ENCODE data around the gene YY1.
A peak's percentile ranks its signal among the peaks of the same experiment; 100 is the strongest.
"Not testable (repeated sequence)": the region's sequence is repeated elsewhere in the genome, so short reads cannot be mapped to it uniquely, and the experiment has no call there.

YY1 gene

DNA sequence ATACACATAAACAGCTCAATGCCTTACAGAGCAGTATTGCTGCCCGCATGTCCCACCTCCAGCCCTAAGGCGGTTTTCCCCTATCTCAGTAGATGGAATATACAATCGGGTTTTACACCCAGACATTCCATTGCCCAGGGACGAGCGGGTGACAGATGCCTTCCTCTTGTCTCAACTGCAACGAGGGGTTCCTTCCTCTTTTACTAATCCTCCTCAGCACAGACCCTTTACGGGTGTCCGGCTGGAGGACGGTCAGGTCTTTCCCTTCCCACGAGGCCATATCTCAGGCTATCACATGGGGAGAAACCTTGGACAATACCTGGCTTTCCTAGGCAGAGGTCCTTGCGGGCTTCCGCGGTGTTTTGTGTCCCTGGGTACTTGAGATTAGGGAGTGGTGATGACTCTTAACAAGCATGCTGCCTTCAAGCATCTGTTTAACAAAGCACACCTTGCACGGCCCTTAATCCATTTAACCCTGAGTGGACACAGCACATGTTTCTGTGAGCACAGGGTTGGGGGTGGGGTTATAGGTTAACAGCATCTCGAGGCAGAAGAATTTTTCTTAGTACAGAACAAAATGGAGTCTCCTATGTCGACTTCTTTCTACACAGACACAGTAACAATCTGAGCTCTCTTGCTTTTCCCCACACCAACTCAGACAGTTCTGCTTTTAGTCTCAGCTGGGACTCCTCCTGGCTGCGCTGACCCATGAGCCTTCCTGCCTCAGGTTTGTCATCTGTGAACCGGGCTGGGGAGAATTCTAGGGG lies 73.3 kb downstream of the YY1 start:
- DNase-seq: not testable (repeated sequence)

DNA sequence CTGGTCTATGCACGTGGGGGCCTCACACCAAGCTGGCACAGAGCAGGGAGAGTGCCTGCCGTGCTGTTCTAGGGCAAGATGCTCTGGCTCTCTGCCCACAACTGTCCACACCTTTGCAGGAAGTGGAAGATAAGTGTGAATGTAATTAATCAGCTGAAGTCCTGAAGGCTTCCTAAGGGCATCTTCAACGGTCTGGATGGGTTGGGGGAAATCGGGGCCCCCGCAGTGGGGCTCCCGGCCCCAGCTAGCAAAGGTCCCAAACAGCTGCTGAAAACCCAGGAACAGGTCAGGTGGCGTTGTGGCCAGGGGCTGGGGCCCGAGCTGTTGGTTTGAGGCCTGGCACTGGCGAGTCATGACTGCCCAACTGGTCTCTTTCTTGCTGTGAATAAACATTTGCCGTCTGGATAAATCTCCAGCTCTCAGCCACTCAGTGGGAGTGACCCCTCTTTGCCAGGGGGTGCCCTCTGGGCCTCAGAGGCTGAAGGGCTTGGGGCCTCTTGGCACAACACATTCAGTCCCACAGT lies 74.0 kb downstream of the YY1 start:
- no peak for DNase-seq

DNA sequence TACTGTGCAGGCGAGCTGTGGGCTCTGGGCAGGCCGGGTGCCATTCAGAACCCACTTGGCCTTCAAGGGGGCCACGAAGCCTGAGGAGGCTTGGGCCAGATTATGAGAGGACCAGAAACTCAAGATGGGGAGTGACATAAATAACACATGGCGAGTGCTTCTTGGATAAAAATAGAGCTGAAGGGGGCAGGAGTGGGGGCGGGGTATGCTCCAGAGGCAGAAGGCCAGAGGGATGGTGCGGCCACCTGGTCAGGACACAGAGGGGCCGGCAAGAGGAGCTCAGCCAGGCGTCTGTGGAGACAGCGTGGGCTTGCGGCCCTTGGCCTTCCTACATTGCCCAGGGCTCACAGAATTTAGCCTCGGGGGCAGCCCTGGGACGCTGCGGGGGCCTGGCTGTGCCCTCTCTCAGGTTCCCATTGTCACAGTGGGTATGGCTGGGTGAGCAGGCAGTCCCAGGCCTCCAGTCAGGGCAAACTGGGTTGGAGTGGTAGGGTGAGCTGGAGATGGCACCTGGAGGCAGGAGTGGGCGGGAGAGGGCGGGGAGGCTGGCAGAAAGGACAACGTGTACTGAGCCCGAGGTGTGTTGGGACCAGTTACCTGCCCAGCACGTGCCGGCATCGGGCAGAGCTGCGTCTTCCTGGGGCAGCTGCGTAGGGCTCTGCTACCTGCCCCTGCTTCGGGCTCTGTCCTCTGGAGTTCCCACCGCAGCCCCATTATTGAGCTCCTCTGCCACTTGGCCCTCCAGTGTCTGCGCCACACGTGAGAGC lies 74.7 kb downstream of the YY1 start:
- DNase-seq: no peak

DNA sequence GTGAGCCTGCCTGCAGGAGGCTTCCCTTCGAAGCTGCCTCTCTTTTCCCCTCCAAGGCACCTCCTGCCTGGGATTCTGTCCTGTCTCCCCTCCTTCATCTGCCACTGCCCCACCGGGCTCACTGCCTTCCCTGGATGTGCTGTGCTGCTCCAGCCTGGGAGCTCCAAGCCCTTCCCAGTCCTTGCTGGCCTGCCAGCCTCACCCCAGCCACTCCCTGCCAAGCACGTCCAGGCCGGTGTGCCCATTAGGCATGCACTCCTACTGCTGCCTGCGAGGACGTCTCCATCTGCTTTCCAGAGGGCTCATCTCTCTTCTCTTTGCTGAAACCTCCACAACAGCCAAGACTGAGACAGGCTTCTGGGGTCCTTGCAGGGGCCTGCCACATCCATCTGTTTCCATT lies 75.8 kb downstream of the YY1 start:
- DNase-seq: no peak

DNA sequence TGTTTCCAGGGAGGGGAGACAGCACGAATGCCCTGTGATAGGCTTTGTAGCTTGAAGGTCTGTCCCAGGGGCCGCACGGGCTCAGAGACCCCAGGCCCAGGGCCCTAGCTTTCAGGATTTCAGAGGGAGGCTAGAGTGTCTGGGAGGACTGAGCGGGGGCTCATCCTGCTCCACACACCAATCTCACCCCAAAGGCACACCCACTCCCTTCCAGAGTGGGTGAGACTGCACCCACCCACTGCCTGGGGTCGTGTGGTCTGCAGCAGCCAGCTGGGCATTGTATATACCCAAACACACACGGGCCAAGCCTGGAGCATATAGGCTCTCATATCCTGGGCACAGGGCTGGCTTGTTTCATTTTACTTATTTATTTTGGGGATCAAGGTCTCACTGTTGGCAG lies 78.4 kb downstream of the YY1 start:
- DNase-seq: no peak

DNA sequence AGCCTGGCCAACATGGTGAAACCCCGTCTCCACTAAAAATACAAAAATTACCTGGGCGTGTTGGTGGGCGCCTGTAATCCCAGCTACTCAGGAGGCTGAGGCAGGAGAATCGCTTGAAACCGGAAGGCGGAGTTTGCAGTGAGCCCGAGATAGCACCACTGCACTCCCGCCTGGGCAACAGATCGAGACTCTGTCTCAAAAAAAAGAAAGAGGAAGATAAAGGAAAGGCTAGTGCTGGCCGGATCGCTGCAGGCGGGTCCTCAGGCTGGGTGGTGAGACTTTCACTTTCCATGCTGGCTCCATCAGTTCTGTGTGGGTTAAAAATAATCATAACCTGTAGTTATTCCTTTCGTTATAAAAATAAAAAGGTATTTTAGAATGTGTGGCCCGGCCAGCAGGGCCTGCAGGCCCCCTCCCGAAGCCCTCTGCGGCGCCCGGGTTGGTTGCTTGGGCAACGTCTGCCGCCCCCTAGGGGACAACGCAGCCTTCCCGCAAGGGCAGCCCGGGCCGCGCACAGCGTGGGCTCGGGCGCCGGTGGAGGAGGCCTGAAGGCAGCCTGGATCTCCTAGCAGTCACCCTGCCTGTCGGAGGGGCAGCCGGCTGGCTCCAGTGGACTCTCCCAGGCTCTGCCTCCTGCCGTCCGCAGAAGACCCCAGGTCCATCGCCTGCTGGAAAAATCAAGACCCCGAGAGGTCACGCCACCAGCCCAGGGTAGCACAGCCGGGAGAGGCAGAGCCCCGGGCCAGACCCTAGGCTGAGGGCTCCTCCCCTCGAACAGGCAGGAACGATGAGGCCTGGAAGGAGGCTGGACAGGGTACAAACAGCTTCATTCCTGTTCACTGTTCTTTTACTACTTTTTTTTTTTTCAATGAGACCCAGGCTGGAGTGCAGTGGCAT lies 79.2 kb downstream of the YY1 start:
- DNase-seq: peak in 29 of 51 donors; percentile 8 to 70 (median 38)

DNA sequence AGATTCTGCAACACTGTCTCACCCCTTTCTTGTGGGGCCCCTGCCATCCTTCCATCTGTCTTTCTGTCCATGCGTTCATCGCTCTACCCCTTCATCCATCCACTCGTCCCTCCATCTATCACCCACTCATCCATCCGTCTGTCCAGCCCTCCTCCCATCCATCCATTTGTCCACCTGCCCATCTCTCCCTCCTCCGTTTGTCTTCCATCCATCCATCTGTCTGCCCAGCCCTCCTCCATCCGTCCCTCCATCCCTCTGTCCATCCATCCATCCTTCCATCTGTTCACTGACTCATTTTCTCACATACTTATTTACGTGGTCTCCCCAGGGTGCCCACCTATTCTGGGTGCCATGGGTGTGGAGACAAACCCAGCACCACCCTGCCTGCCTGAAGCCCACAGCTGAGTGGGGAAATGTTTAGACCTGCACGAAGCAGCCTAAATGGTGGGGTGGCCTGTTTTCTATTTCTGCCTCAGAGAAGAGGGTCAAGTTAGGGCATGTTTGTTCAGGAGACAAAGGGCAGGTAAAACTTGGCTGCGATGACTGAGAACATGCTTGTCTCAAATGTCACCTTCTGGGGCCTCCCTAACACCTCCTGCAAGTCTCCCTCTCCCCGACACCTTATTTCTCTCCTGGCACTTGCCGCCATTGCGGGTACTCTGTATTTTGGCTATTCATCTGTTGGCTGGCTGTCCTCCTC lies 81.4 kb downstream of the YY1 start:
- DNase-seq: no peak

DNA sequence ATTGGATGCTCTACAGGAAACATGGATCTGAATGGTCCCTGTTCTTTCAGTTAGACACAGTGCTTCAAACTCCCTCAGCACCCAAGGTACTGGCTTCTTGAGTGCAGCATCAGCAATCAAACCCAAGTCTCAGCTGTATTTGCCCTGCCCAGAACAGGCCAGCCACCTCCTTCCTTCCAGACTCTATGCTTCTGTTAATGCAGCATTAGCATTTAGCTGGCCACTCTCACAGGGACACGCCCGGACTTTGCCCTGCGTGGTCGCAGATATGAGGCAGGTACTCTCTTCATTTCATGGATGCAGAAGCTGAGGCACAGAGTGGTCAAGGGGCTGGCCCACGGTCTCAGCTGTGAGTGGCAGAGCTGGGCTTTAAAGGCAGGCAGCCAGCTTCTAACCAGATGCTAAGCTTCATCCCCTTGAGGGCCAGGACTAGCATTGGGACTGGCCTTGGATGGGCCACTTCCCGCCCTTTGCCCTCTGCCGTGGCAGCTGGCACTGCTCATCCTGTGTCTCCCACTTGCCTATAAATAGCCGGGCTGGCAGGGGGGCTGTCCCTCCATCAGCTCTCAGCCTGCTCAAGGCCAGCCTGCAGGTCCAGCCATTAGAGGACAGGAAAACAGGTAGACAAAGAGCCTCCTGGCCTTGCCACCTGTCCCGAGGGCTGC lies 82.7 kb downstream of the YY1 start:
- DNase-seq: no peak

DNA sequence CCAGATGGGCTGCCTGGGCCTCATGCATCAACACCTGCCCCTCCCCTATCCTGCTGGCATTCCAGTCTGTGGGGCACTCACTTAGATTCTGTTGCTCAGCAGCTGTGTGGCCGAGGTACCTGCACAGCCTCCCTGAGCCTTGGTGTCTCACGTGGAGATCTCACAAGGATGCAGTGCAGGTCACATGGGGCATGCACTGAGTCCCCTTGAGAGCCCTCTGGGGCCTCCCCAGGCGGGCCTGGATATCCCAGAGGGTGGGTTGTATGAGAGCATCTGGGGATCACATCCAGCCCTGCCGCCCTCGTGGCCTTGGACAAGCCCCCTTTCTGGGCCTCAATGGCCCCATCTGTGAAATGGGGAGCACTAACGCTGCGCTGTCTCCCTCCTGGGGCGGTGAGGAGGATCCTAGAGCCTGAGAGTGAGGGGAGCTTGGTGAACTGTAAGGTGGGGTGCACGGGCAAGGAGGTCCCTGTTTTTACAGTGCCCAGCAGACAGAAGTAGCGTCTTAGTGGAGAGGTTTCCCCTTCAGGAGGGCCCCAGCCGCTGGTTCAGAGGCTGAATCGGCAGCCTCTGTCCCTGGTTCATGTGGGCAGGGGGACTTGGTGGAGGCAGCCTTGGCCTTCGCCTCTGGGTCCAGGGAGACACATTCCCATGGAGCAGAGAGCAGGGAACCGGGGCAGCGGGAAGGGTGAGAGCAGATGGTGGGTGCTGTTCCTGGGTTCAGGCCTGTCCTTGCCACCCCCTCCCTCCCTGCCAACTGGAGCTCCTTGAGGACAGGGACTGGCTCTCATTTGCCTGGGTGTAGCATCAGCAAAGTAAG lies 83.4 kb downstream of the YY1 start:
- DNase-seq: no peak

DNA sequence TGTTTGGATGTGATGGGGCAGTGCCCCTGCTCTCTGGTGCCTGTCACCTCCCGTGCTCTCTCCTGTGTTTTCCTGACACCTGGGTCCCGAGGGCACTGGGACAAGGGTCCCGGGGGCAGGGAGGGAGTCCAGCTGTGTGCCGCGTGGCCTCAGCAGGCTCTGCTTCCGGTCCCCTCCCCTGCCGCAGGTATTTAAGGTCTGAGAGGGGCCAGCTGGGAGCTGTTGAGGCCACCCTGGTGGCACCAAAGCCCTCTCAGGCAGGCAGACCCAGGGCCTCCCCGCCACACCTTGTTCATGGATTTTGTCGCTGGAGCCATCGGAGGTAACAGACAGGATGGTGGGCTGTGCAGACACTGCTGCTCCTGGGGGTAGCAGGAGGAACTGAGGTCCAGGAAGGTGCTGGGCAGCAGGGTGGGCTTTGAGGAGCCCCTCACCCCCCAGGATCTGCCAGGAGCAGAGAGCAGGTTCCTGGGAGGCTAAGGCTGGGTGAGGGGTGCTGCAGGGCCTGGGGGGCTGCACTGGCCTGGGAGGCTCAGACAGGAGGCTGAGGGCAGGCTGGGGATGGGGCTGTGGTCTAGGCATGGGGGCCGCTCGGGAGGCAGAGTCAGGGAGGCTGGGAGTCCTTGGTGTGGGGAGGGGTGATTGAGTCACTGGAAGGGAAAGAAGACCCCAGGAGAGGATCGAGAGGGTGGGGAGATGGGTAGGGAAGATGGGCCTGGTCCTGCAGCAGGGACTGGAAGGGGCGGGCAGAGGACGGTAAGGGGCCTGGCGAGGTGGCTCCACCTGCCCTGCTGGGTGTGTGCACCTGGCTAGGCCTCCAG lies 84.4 kb downstream of the YY1 start, which contains the start of gene SLC25A47:
Gene SLC25A47, plus strand, starts transcription at position 219 of the 821 bp plus-strand sequence. Its CDS starts 76 bp downstream, at position 295.
- DNase-seq: no peak

DNA sequence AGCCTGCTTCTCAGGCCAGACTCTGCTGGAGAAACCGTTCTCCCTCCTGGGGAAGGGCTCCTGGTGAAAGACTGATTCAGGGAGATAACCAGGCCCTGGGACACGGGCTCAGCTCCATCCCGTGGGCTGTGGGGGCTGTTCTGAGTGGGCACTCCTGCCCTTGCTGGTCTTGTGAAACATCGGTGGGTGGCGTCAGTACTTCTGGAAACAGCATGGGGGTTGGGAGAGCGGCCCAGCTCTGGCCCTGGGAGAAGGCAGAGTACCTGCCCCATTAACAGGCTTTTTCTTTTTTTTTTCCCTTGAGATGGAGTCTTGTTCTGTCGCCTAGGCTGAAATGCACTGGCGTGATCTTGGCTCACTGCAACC lies 85.0 kb downstream of the YY1 start:
- no peak for DNase-seq

DNA sequence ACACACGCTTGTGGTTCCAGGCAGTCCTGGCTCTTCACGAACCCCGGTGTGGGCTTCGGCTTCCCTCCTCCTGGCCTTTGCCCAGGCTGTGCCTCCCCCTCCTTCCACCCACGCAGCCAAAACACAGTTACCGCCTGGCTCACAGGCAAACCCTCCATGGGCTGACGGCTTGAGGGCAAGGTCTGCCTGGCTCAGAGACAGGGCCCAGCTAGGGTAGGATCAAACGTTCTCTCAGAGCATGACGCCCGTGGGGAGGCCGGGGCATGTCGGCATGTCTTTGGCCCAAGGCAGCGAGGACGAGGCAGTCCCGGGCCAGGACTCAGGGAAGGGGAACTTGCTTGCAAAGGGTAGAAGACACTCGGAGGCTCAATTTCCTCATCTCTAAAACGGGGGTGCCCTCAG lies 86.3 kb downstream of the YY1 start:
- DNase-seq: no peak

DNA sequence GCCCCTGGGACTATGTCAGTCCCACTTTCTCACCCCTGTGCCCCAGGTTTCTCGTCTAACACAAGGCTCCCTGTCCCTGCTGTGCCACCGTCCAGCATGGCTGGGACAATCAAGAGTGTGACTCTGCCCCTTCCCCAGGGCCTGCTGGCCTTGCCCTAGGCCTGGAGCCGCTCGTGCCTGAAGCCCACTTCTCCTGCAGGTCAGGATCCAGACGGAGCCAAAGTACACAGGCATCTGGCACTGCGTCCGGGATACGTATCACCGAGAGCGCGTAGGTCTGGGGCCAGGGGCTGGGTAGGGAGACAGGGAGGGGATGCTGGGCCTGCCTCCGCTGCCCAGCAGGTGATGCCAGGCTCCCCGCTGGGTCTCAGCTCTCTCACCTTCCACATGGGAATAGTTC lies 87.0 kb downstream of the YY1 start:
- no peak for DNase-seq

DNA sequence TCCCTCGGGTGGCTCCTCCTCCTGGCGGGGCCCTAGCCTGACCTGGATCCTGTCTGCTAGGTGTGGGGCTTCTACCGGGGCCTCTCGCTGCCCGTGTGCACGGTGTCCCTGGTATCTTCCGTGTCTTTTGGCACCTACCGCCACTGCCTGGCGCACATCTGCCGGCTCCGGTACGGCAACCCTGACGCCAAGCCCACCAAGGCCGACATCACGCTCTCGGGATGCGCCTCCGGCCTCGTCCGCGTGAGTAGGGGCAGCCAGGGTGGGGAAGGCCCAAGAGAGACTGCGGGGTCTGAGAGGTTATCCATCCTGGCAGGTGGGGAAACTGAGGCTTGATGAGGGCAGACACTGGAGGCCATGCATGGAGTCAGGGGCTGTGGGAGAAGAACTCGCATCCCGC lies 88.2 kb downstream of the YY1 start:
- no peak for DNase-seq

DNA sequence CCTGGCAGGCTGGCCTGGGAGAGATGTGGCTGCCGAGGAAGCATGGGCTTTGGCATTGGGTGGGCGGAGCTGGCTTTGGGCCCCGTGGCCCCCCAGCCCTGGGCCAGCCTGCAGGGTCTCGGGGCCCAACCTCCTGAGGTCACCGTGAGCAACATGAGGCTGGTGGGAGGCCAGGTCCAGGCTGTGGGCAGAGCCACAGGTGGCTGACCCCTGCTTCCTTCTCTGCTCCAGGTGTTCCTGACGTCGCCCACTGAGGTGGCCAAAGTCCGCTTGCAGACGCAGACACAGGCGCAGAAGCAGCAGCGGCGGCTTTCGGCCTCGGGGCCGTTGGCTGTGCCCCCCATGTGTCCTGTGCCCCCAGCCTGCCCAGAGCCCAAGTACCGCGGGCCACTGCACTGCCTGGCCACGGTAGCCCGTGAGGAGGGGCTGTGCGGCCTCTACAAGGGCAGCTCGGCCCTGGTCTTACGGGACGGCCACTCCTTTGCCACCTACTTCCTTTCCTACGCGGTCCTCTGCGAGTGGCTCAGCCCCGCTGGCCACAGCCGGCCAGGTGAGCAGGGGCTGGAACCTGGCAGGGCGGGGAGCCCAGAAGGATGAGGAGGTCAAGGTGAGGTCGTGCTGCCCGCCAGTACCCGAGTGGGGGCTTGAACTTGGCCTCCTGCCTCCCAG lies 89.7 kb downstream of the YY1 start:
- no peak for DNase-seq

DNA sequence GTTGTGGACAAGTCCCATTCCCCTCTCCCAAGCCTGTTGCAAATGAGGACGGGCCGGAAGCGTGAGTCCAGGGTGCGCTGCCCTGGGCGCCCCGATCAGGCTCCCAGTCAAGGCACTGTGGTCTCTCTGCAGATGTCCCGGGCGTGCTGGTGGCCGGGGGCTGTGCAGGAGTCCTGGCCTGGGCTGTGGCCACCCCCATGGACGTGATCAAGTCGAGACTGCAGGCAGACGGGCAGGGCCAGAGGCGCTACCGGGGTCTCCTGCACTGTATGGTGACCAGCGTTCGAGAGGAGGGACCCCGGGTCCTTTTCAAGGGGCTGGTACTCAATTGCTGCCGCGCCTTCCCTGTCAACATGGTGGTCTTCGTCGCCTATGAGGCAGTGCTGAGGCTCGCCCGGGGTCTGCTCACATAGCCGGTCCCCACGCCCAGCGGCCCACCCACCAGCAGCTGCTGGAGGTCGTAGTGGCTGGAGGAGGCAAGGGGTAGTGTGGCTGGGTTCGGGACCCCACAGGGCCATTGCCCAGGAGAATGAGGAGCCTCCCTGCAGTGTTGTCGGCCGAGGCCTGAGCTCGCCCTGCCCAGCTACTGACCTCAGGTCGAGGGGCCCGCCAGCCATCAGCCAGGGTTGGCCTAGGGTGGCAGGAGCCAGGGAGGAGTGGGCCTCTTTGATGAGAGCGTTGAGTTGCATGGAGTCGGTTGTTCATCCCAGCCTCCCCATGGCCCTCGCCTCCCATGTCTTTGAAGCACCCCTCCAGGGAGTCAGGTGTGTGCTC lies 90.5 kb downstream of the YY1 start:
- DNase-seq: no peak

DNA sequence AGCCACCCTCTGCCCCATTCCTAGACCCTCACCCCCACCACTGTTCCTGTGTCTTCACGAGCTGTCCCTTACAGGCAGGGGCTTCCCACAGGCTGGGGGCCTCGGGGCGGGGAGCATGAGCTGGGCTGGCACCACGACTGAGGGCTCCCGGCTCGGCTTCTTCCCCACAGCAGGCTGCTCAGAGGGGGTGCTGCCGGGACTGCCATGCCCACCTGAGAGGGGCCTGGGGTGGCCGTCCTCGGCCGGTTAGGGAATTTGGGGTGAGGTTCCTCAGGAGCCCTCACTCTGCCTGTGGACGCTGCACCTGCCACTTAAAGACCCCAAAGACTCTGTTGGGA lies 91.0 kb downstream of the YY1 start:
- DNase-seq: no peak
